Measurements from ENCODE around the gene PNKP.
"Not testable (repeated sequence)": the region's sequence is repeated elsewhere in the genome, so short reads cannot be mapped to it uniquely, and the experiment has no call there.

The PNKP gene

DNA sequence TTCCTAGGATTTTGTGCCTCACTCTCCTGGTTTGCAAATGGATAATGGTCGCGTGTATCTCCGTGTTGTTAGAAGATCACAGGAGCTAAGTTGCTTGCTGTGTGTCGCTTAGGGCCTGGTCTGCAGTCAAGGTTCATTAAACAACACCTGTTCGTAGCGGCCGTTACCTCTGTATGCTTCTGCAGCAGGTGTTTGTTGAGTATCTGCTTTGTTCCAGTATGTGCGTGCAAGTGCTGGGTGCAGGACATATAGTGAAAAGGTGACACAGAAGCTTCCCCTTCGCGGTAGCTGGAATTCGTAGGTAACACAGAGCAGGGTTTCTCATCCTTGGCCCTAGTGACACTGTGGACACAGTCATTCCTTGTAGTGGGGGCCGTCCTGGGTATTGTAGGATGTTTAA is 43.9 kb downstream of the PNKP start:
- no peak for DNase-seq (ENCODE audit: low read depth in 3 of 3)

DNA sequence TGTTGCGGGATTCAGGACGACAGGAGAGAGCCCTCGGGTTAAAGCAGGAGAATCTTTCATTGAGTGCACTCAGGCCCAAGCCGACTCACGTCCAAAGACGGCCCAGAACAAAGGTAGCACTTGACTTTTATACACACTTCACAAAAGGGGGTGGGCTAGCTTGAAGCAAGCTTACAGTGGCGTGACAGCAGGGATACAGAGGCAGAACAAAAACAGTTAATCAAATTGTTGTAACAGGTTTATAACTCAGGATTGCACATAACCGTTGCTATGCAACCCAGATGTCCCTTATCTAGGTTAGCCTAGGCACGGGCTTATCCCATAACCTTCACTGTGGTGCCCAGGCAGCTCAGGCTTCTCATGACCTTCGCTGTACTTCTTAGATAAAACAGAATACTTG is 47.3 kb downstream of the PNKP start:
- no peak for DNase-seq (ENCODE audit: low read depth in 3 of 3)

DNA sequence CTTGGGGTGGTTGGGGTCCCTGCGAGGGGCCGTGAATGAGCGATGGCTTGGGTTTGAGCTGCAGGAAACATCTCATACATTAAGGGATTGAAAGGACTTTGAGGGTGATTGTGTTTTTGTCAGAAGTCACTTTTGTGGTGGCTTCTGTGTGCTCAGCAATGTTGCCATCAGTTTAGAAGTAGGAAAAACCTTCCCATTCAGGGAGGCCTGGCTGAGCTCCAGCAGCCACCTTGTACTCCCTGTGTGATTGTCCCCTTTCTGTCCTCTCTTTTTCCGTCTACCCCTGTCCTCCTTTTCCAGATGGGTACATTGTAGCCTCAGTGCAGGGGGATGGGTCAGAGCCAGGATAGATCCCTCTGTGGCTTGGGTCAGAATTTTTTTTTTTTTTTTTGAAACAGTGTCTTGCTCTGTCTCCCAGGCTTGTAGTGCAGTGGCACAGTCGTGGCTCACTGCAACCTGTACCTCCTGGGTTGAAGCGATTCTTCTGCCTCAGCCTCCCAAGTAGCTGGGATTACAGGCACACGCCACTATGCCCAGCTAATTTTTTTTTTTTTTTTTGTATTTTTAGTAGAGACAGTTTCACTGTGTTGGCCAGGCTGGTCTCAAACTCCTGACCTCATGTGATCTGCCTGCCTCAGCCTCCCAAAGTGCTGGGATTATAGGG is 47.8 kb downstream of the PNKP start:
- DNase-seq (ENCODE audit: low read depth in 3 of 3): not testable (repeated sequence)

- DNase-seq (ENCODE audit: low read depth in 3 of 3): no peak
Observed at GRCh38 chr19:49818649-49819370, 48.6 kb downstream of the PNKP start.

DNA sequence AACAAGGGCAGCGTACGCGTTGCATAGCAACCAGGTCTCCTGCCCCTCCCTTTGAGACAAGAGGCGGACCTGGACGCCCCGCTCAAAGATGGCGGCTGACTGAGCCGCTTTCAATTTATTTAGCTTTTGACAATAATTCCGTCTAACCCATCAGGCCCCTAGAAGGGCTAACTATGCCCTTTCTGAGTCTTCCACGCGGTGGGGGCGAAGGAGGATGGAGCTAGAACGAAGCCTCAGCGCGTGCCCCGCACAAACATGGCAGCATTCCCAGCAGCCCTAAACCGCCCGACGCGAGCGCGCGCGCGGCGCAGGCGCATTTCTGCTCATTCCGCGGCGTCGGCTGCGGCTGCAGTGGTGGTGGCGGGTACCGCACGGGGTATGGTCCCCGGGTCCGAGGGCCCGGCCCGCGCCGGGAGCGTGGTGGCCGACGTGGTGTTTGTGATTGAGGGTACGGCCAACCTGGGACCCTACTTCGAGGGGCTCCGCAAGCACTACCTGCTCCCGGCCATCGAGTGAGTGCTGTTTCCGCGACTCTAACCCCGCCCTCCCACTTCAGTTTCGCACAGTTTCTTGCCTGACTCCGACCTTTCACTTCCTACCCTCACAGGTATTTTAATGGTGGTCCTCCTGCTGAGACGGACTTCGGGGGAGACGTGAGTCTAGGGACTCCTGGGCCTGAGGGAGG is 49.3 kb downstream of the PNKP start, which contains the start of gene MED25:
TSS of gene MED25 (plus strand) at position 326 of the 685 bp plus-strand sequence. CDS start at position 379, 53 bp downstream.
- peak; percentile 75 to 80 (median 76) for DNase-seq (ENCODE audit: low read depth in 3 of 3)

DNA sequence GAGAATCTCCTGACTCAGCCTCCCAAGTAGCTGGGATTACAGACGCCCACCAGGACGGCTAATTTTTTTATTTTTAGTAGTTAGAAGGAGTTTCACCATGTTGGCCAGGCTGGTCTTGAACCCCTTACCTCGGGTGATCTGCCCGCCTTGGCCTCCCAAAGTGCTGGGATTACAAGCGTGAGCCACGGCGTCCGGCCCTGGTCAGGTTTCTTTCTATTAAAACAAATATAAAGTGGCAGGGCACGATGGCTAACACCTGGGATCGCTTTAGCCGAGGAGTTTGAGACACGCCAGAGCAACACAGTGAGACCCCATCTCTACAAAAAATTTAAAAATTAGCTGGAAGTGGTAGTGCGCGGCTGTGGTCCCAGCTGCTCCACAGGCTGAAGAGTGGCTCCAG is 50.8 kb downstream of the PNKP start:
- no peak for DNase-seq (ENCODE audit: low read depth in 3 of 3)

GRCh38 chr19:49814010-49814409 is 53.4 kb downstream of the PNKP start:
- DNase-seq (ENCODE audit: low read depth in 3 of 3): no peak

DNA sequence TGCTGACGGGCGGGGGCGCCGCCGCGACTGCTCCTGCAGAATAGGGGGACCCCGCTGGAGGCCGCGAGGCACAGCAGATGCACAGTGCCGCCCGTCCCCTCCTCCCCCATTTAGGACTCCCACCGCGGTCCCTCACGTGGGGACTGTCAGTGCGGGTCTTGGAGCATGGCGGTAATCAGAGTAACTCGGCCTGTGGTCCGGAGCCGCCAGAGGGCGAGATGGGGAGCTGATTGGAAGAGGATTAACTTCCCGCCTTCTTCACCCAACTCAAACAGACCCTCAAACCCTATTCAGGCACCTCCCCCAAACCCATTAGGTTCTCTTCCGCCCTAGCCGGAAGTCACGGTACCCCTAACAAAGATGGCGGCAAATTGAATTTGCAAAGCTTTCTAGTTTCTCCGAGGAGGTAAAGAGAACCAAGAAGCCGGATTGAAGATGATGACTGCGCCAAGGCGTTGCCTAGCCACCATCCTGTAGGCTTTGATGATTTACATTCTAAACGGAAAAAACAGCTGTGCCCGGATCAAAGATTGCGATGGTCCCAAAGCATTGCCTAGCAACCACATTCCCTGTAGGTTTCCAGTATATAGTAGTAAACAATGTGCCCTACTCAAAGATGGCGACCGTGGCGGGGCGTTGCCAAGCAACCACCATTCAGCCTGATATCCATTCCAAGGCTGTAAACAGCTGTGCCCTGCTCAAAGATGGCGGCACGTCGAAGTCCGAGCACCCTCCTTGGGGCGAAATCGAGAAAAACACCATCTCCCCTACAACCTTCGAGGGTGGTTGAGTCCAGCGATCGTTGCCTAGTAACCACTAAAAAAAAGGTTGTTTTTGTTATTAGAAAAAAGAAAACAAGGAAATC is 54.1 kb downstream of the PNKP start, which contains the start of gene FUZ:
TSS of gene FUZ (minus strand) at position 296 of the 865 bp plus-strand sequence. CDS start at position 110, 186 bp downstream.
- DNase-seq (ENCODE audit: low read depth in 3 of 3): peak; percentile 85 to 88 (median 85)

GRCh38 chr19:49812452-49812996 is 54.9 kb downstream of the PNKP start:
- no peak for DNase-seq (ENCODE audit: low read depth in 3 of 3)

DNA sequence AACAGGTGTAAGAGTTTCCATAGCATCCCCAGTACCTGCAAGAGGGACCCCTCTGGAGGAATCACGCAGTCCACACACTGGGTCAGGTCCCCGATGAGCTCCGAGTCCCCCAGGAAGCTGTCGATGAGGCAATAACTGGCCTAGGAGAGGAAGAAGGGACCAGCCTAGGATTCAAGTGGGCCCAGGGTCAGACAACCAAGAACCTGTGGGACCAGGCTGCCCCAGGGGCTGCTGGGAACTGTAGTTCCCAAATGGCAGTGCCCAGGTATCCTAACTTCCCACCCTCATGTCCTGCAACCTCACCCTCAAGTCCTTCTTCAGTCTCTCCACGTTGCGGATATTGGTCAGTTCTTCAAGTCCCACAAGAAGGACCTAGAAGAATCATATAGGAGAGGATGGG is 56.0 kb downstream of the PNKP start:
- DNase-seq (ENCODE audit: low read depth in 3 of 3): no peak
